ENCODE results near the gene CHP1. TPM values are rescaled to one million over a fixed set of nuclear protein-coding genes. Genes with fewer than 3 reads are reported as not detected.
A peak's percentile ranks its signal among the peaks of the same experiment; 100 is the strongest.
"Not testable (repeated sequence)": the region's sequence is repeated elsewhere in the genome, so short reads cannot be mapped to it uniquely, and the experiment has no call there.

The CHP1 gene
- total and polyA plus RNA-seq, 2 donors: 21.6 to 38.8 TPM

GRCh38 chr15:41301139-41301538, 70.1 kb downstream of the CHP1 start:
- not testable (repeated sequence) for DNase-seq (ENCODE audit: low read depth in 6 of 9, low spot score in 9 of 9); H3K9me3 ChIP-seq (ENCODE audit: control insufficient read depth in 2 of 2, insufficient read depth in 1 of 2, low read length in 1 of 2); H3K27ac ChIP-seq (ENCODE audit: low read depth in 1 of 2, low read length in 1 of 2); H3K4me3 ChIP-seq (ENCODE audit: low read length in 2 of 2); H3K4me1 ChIP-seq (ENCODE audit: control insufficient read depth in 2 of 2, insufficient read depth in 2 of 2, low read length in 2 of 2); H3K27me3 ChIP-seq (ENCODE audit: control insufficient read depth in 2 of 2, insufficient read depth in 1 of 2, low read length in 1 of 2)
- H3K36me3 ChIP-seq (ENCODE audit: control insufficient read depth in 2 of 2, insufficient read depth in 2 of 2, low read length in 1 of 2): peaks cover 14 to 36% of the 10 kb centered on the region in 2 donors
- WGBS: 98% methylated on average over 2 of the region's 2 CpGs

- no peaks in the 10 kb centered on the region for H3K9me3 ChIP-seq (ENCODE audit: control insufficient read depth in 2 of 2, insufficient read depth in 1 of 2, low read length in 1 of 2)
- no peak overlapping the region for H3K4me3 ChIP-seq (ENCODE audit: low read length in 2 of 2)
- H3K27ac ChIP-seq (ENCODE audit: low read depth in 1 of 2, low read length in 1 of 2): no peak overlapping the region
- H3K4me1 ChIP-seq (ENCODE audit: control insufficient read depth in 2 of 2, insufficient read depth in 2 of 2, low read length in 2 of 2): no peaks in the 10 kb centered on the region
- DNase-seq (ENCODE audit: low read depth in 6 of 9, low spot score in 9 of 9): no peak
- H3K27me3 ChIP-seq (ENCODE audit: control insufficient read depth in 2 of 2, insufficient read depth in 1 of 2, low read length in 1 of 2): no peaks in the 10 kb centered on the region
- 100% methylated on average over 1 of the region's 1 CpG for WGBS
- H3K36me3 ChIP-seq (ENCODE audit: control insufficient read depth in 2 of 2, insufficient read depth in 2 of 2, low read length in 1 of 2): peaks cover 14 to 40% of the 10 kb centered on the region in 2 donors
Observed at GRCh38 chr15:41301587-41301986, 70.5 kb downstream of the CHP1 start.

- Histone ChIP-seq H3K27ac (ENCODE audit: low read depth in 1 of 2, low read length in 1 of 2) (no peak overlapping the region), H3K4me1 (ENCODE audit: control insufficient read depth in 2 of 2, insufficient read depth in 2 of 2, low read length in 2 of 2) (no peaks in the 10 kb centered on the region), H3K9me3 (ENCODE audit: control insufficient read depth in 2 of 2, insufficient read depth in 1 of 2, low read length in 1 of 2) (no peaks in the 10 kb centered on the region), H3K36me3 (ENCODE audit: control insufficient read depth in 2 of 2, insufficient read depth in 2 of 2, low read length in 1 of 2) (peaks cover 5 to 28% of the 10 kb centered on the region in 2 donors), H3K27me3 (ENCODE audit: control insufficient read depth in 2 of 2, insufficient read depth in 1 of 2, low read length in 1 of 2) (no peaks in the 10 kb centered on the region), H3K4me3 (ENCODE audit: low read length in 2 of 2) (no peak overlapping the region)
- WGBS: 84% methylated on average over 3 of the region's 3 CpGs
- no peak for DNase-seq (ENCODE audit: low read depth in 6 of 9, low spot score in 9 of 9)
Observed at GRCh38 chr15:41304149-41304770, 73.2 kb downstream of the CHP1 start.

GRCh38 chr15:41307679-41308078, 76.6 kb downstream of the CHP1 start:
- no peak overlapping the region for H3K27ac ChIP-seq (ENCODE audit: low read depth in 1 of 2, low read length in 1 of 2)
- H3K4me3 ChIP-seq (ENCODE audit: low read length in 2 of 2): no peak overlapping the region
- no peaks in the 10 kb centered on the region for H3K9me3 ChIP-seq (ENCODE audit: control insufficient read depth in 2 of 2, insufficient read depth in 1 of 2, low read length in 1 of 2)
- no peaks in the 10 kb centered on the region for H3K27me3 ChIP-seq (ENCODE audit: control insufficient read depth in 2 of 2, insufficient read depth in 1 of 2, low read length in 1 of 2)
- no peak for DNase-seq (ENCODE audit: low read depth in 6 of 9, low spot score in 9 of 9)
- peaks cover 5 to 35% of the 10 kb centered on the region in 2 donors for H3K36me3 ChIP-seq (ENCODE audit: control insufficient read depth in 2 of 2, insufficient read depth in 2 of 2, low read length in 1 of 2)
- H3K4me1 ChIP-seq (ENCODE audit: control insufficient read depth in 2 of 2, insufficient read depth in 2 of 2, low read length in 2 of 2): no peaks in the 10 kb centered on the region
- WGBS: 96% methylated on average over 5 of the region's 5 CpGs

GRCh38 chr15:41309226-41309905, 78.3 kb downstream of the CHP1 start:
- Histone ChIP-seq H3K36me3 (ENCODE audit: control insufficient read depth in 2 of 2, insufficient read depth in 2 of 2, low read length in 1 of 2) (peaks cover 11 to 42% of the 10 kb centered on the region in 2 donors), H3K4me1 (ENCODE audit: control insufficient read depth in 2 of 2, insufficient read depth in 2 of 2, low read length in 2 of 2) (no peaks in the 10 kb centered on the region), H3K9me3 (ENCODE audit: control insufficient read depth in 2 of 2, insufficient read depth in 1 of 2, low read length in 1 of 2) (no peaks in the 10 kb centered on the region), H3K27ac (ENCODE audit: low read depth in 1 of 2, low read length in 1 of 2) (no peak overlapping the region), H3K4me3 (ENCODE audit: low read length in 2 of 2) (no peak overlapping the region), H3K27me3 (ENCODE audit: control insufficient read depth in 2 of 2, insufficient read depth in 1 of 2, low read length in 1 of 2) (no peaks in the 10 kb centered on the region)
- WGBS: 93% methylated on average over 2 of the region's 2 CpGs
- DNase-seq (ENCODE audit: low read depth in 6 of 9, low spot score in 9 of 9): no peak

- not testable (repeated sequence) for H3K27ac ChIP-seq (ENCODE audit: low read depth in 1 of 2, low read length in 1 of 2); H3K4me3 ChIP-seq (ENCODE audit: low read length in 2 of 2); H3K27me3 ChIP-seq (ENCODE audit: control insufficient read depth in 2 of 2, insufficient read depth in 1 of 2, low read length in 1 of 2); DNase-seq (ENCODE audit: low read depth in 6 of 9, low spot score in 9 of 9); H3K9me3 ChIP-seq (ENCODE audit: control insufficient read depth in 2 of 2, insufficient read depth in 1 of 2, low read length in 1 of 2); H3K4me1 ChIP-seq (ENCODE audit: control insufficient read depth in 2 of 2, insufficient read depth in 2 of 2, low read length in 2 of 2)
- WGBS: 99% methylated on average over 37 of the region's 39 CpGs
- peaks cover 11 to 15% of the 10 kb centered on the region in 2 donors for H3K36me3 ChIP-seq (ENCODE audit: control insufficient read depth in 2 of 2, insufficient read depth in 2 of 2, low read length in 1 of 2)
Observed at GRCh38 chr15:41320805-41321330, 89.8 kb downstream of the CHP1 start.

GRCh38 chr15:41323611-41324010, 92.5 kb downstream of the CHP1 start:
- no peaks in the 10 kb centered on the region for H3K9me3 ChIP-seq (ENCODE audit: control insufficient read depth in 2 of 2, insufficient read depth in 1 of 2, low read length in 1 of 2)
- peaks cover 9 to 13% of the 10 kb centered on the region in 2 donors for H3K36me3 ChIP-seq (ENCODE audit: control insufficient read depth in 2 of 2, insufficient read depth in 2 of 2, low read length in 1 of 2)
- no peaks in the 10 kb centered on the region for H3K27me3 ChIP-seq (ENCODE audit: control insufficient read depth in 2 of 2, insufficient read depth in 1 of 2, low read length in 1 of 2)
- peak in 2 of 9 donors; percentile 20 to 35 for DNase-seq (ENCODE audit: low read depth in 6 of 9, low spot score in 9 of 9)
- H3K27ac ChIP-seq (ENCODE audit: low read depth in 1 of 2, low read length in 1 of 2): no peak overlapping the region
- WGBS: 95% methylated on average over 1 of the region's 1 CpG
- H3K4me3 ChIP-seq (ENCODE audit: low read length in 2 of 2): no peak overlapping the region
- H3K4me1 ChIP-seq (ENCODE audit: control insufficient read depth in 2 of 2, insufficient read depth in 2 of 2, low read length in 2 of 2): peaks cover 0 to 4% of the 10 kb centered on the region in 2 donors

GRCh38 chr15:41331281-41331680, 100.2 kb downstream of the CHP1 start:
- no peaks in the 10 kb centered on the region for H3K9me3 ChIP-seq (ENCODE audit: control insufficient read depth in 2 of 2, insufficient read depth in 1 of 2, low read length in 1 of 2)
- DNase-seq (ENCODE audit: low read depth in 6 of 9, low spot score in 9 of 9): no peak
- 86% methylated on average over 6 of the region's 6 CpGs for WGBS
- H3K4me3 ChIP-seq (ENCODE audit: low read length in 2 of 2): peak overlapping the region; percentile 92 to 93
- no peak overlapping the region for H3K27ac ChIP-seq (ENCODE audit: low read depth in 1 of 2, low read length in 1 of 2)
- H3K36me3 ChIP-seq (ENCODE audit: control insufficient read depth in 2 of 2, insufficient read depth in 2 of 2, low read length in 1 of 2): peaks cover 0 to 4% of the 10 kb centered on the region in 2 donors
- H3K27me3 ChIP-seq (ENCODE audit: control insufficient read depth in 2 of 2, insufficient read depth in 1 of 2, low read length in 1 of 2): no peaks in the 10 kb centered on the region
- H3K4me1 ChIP-seq (ENCODE audit: control insufficient read depth in 2 of 2, insufficient read depth in 2 of 2, low read length in 2 of 2): peaks cover 0 to 15% of the 10 kb centered on the region in 2 donors
